Breast epithelium (tissue), 4 donors: ENCODE results near the gene RAET1E. TPM values are rescaled to one million over a fixed set of nuclear protein-coding genes. Genes with fewer than 3 reads are reported as not detected.

ENCODE experiments used
- DNase-seq, 2 donors: peaks; one replicate each; pipeline ENCODE4 v3.0.0-alpha.2; 2019; ENCODE audit warnings: low spot score in 2 of 2
- H3K27ac ChIP-seq, 2 donors: fragments of 200-600 bp; sonication (generic) in 1 of 2; one replicate each; pipeline ENCODE4 v1.5.1; 2016 to 2019; ENCODE audit warnings: mild to moderate bottlenecking in 1 of 2
- H3K27me3 ChIP-seq, 2 donors: fragments of 200-600 bp; sonication (generic) in 1 of 2; one replicate each; pipeline versions ENCODE4 v1.5.1 to v1.6.0; 2017 to 2019; ENCODE audit warnings: control low read depth in 1 of 2, mild to moderate bottlenecking in 1 of 2
- H3K36me3 ChIP-seq: fragments of 200-600 bp; one replicate; pipeline ENCODE4 v1.5.1; 2019
- H3K4me1 ChIP-seq, 2 donors: fragments of 200-600 bp; sonication (generic); one replicate each; pipeline ENCODE4 v1.5.1; 2016 to 2019; ENCODE audit warnings: control low read depth in 1 of 2
- H3K4me3 ChIP-seq, 3 donors: fragments of 200-600 bp; sonication (generic); 1 replicate in 2 of 3; 2 replicates in 1 of 3; pipeline ENCODE4 v1.5.1; 2016 to 2019; ENCODE audit warnings: mild to moderate bottlenecking in 3 of 3, moderate library complexity in 2 of 3
- H3K9me3 ChIP-seq, 2 donors: fragments of 200-600 bp; sonication (generic) in 1 of 2; one replicate each; pipeline ENCODE4 v1.5.1; 2016 to 2019; ENCODE audit warnings: control low read depth in 1 of 2
- POLR2A ChIP-seq: fragments of 450-650 bp; IDR thresholded peaks from one replicate; pipeline ENCODE4 v1.6.1; 2016; ENCODE audit warnings: antibody characterized with exemption, mild to moderate bottlenecking, moderate library complexity
- POLR2AphosphoS5 ChIP-seq, 3 donors: sonication (generic); formaldehyde crosslinking; IDR thresholded peaks; one replicate each; pipeline ENCODE4 v1.6.1; 2017; ENCODE audit warnings: antibody characterized with exemption in 3 of 3
- intact Hi-C: fragments of 100-400 bp; cut with DNase I; formaldehyde crosslinking; loops from one replicate; pipeline ENCODE4 v1.15.1; 2023; ENCODE audit warnings: low total_unique reads
- total RNA-seq, 3 donors: library from RNA; depleted of rRNA; stranded (reverse); fragments of >200 nt; gene quantifications; one replicate each; pipeline ENCODE4 v1.1.0, GENCODE V29; 2016
- TF ChIP-seq, protein P1 (sequence below), 3 donors: fragments of 450-650 bp; IDR thresholded peaks; one replicate each; pipeline ENCODE4 v1.5.1; 2016 to 2017; ENCODE audit warnings: antibody characterized with exemption in 3 of 3, mild to moderate bottlenecking in 3 of 3, moderate library complexity in 3 of 3

The RAET1E gene
- total RNA-seq, 3 donors from 2014 or later: 2.0 TPM; not detected in 2

DNA sequence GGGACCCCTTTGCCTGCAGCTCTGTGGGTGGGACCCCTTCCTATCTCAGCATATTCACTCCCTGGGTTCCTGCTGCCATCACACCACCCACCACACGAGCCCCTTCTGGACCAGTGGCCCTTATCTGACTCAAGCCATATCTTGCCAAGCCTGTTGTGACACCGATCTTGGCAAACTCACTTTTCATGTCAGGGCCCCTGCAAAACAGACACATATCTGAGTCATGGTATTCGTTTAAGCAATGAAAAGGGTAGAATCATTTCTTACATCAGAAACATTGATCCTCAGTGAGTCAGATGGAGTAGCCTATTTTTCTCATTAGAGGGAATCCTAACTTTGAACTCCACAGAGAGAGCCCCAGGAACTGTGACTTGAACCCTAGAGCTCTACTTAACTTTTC is 10.6 kb downstream of the RAET1E start:
- Histone ChIP-seq H3K4me1 (no peaks in the 10 kb centered on the region), H3K4me3 (no peak overlapping the region), H3K27me3 (no peaks in the 10 kb centered on the region), H3K9me3 (no peaks in the 10 kb centered on the region), H3K36me3 (no peaks in the 10 kb centered on the region), H3K27ac (no peak overlapping the region)
- no peak for DNase-seq
- intact Hi-C loops: no loop called here
- TF ChIP-seq, protein P1, sequence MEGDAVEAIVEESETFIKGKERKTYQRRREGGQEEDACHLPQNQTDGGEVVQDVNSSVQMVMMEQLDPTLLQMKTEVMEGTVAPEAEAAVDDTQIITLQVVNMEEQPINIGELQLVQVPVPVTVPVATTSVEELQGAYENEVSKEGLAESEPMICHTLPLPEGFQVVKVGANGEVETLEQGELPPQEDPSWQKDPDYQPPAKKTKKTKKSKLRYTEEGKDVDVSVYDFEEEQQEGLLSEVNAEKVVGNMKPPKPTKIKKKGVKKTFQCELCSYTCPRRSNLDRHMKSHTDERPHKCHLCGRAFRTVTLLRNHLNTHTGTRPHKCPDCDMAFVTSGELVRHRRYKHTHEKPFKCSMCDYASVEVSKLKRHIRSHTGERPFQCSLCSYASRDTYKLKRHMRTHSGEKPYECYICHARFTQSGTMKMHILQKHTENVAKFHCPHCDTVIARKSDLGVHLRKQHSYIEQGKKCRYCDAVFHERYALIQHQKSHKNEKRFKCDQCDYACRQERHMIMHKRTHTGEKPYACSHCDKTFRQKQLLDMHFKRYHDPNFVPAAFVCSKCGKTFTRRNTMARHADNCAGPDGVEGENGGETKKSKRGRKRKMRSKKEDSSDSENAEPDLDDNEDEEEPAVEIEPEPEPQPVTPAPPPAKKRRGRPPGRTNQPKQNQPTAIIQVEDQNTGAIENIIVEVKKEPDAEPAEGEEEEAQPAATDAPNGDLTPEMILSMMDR (IDR thresholded peaks at IDR 0.05): no peak
- TF ChIP-seq POLR2A: no peak
- no peak for TF ChIP-seq POLR2AphosphoS5 (IDR thresholded peaks at IDR 0.05)

DNA sequence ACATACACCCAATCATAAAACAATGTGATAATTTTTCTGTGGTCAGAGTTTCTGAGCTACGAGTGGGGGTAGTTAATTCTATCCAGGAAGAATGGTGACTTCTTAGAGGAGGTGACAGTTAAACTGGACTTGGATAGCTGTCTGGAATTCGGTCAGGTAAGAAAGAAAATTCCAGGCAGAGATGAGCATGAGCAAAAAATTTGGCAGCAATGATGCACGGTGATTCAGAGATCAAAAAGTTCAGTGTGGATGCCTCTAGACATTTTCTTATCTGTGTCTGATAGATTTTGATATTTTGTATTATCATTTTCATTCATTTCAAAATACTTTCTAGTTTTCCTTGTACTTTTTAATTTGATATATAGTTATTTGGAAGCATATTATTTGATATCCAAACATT is 12.0 kb downstream of the RAET1E start:
- no peaks in the 10 kb centered on the region for H3K4me1 ChIP-seq
- no peaks in the 10 kb centered on the region for H3K27me3 ChIP-seq
- H3K9me3 ChIP-seq: no peaks in the 10 kb centered on the region
- no peaks in the 10 kb centered on the region for H3K36me3 ChIP-seq
- H3K4me3 ChIP-seq: no peak overlapping the region
- DNase-seq: no peak
- no peak overlapping the region for H3K27ac ChIP-seq
- intact Hi-C loops: no loop called here
- no peak for TF ChIP-seq POLR2A
- no peak for TF ChIP-seq POLR2AphosphoS5 (IDR thresholded peaks at IDR 0.05)
- TF ChIP-seq, protein P1 (IDR thresholded peaks at IDR 0.05): no peak

DNA sequence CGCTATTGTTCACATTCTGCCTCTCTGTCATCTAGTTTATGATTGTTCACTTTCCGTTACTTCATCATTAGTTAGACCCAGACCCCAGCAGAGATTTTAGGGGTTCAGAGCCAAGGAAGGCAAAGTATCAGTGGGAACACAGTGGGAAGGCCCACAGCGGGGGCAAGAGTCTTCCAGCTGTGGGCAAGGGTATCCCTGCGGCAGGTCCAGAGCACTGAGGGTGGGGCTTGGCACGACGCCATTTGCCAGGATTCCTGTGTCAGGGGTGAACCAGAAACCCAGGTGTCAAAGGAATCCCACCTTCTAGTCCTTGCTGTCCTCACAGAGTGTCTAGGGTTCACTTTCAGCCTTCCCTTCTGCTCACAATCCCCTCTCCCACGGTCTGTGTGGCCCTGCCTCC is 13.3 kb downstream of the RAET1E start:
- no peak overlapping the region for H3K4me3 ChIP-seq
- no peaks in the 10 kb centered on the region for H3K4me1 ChIP-seq
- no peak for DNase-seq
- no peaks in the 10 kb centered on the region for H3K27me3 ChIP-seq
- no peaks in the 10 kb centered on the region for H3K36me3 ChIP-seq
- no peak overlapping the region for H3K27ac ChIP-seq
- TF ChIP-seq POLR2AphosphoS5 (IDR thresholded peaks at IDR 0.05) (no peak), POLR2A (no peak)
- TF ChIP-seq, protein P1 (IDR thresholded peaks at IDR 0.05): no peak
- no peaks in the 10 kb centered on the region for H3K9me3 ChIP-seq
- intact Hi-C loops: no loop called here

DNA sequence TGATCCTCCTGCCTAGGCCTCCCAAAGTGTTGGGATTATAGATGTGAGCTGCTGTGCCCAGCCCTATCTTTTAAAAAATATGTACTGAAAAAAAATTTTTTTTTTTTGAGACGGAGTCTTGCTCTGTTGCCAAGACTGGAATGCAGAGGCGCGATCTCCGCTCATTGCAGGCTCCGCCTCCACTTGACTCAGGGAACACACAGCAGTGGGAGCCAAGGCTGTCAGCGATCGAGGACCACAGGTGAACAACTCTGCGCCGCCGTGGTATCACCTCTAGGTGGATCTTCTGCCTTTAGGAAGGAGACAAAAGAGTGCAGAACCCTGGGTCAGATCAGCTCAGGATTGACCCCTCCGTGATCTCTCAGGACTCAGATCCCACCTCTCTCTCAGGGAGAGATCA is 13.7 kb downstream of the RAET1E start:
- no peaks in the 10 kb centered on the region for H3K4me1 ChIP-seq
- TF ChIP-seq POLR2AphosphoS5 (IDR thresholded peaks at IDR 0.05): no peak
- TF ChIP-seq, protein P1 (IDR thresholded peaks at IDR 0.05): no peak
- no peak for TF ChIP-seq POLR2A
- no peak for DNase-seq
- H3K27me3 ChIP-seq: no peaks in the 10 kb centered on the region
- H3K36me3 ChIP-seq: no peaks in the 10 kb centered on the region
- intact Hi-C loops: no loop called here
- no peaks in the 10 kb centered on the region for H3K9me3 ChIP-seq
- no peak overlapping the region for H3K27ac ChIP-seq
- H3K4me3 ChIP-seq: no peak overlapping the region

DNA sequence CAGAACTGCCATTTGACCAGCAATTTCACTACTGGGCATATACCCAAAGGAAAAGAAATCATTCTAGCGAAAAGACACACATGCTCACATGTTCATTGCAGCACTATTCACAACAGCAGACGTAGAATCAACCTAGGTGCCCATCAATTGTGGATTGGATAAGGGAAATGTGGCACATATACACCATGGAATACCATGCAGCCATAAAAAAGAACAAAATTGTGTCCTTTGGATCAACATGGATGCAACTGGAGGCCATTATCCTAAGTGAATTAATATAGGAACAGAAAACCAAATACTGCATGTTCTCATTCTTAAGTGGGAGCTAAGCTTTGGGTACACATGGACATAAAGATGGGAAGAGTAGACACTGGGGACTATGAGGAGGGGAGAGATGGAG is 16.1 kb downstream of the RAET1E start:
- no peak overlapping the region for H3K4me3 ChIP-seq
- H3K36me3 ChIP-seq: no peaks in the 10 kb centered on the region
- no peaks in the 10 kb centered on the region for H3K9me3 ChIP-seq
- no peaks in the 10 kb centered on the region for H3K27me3 ChIP-seq
- no peak for DNase-seq
- intact Hi-C loops: no loop called here
- H3K27ac ChIP-seq: no peak overlapping the region
- TF ChIP-seq POLR2A (no peak), POLR2AphosphoS5 (IDR thresholded peaks at IDR 0.05) (no peak)
- TF ChIP-seq, protein P1 (IDR thresholded peaks at IDR 0.05): no peak
- H3K4me1 ChIP-seq: no peaks in the 10 kb centered on the region
